ENCODE results near the gene RBPJL. TPM values are rescaled to one million over a fixed set of nuclear protein-coding genes. Genes with fewer than 3 reads are reported as not detected.

RBPJL gene
- total and polyA plus RNA-seq, 2 of the 13 experiments (the other 11 are each of a cell fraction or from before 2014, with no cell fraction given) = not detected

DNA sequence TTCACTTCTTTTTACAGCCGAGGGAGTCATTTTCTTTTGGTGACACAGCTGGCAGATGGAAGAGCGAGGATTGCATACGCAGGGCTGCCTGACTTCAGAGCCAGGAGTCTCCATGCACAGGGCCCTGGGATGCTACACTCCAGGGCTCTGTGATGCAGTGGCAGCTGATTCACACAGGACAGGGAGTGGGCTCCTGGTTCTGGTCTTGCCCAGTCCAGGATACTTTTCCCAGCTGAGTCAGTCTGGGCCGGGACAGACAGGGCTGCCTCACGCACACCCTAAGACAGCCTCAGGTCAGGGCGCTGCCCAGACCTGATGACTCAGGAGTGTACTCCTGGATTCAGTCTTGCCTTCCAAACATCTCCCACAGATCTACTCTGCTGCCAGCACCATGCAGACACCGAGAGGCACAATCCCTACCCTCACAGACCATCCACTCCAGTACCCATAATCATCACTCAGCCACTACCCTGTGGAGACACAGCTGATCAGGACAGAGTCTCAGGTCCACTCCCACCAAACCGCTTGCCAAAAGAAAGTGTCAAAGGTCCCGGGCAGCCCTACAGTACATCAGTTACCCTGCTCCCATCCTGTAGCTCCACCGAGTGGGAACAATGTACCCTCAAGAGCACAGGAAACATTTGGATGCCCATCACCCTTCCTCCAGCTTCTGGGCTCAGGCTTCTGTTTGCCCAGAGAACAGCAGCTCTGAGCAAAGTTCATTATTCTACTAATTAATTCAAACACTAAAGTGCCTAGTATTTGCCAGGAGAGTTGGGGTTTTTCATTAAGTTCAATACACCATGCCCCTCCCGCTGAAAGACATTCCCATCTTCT, 30.1 kb downstream of the RBPJL start (continued):
- TF ChIP-seq MBNL3 (CRISPR knock-in tag; conservative IDR thresholded peaks at IDR 0.05) = no peak
- TF ChIP-seq, protein P1, sequence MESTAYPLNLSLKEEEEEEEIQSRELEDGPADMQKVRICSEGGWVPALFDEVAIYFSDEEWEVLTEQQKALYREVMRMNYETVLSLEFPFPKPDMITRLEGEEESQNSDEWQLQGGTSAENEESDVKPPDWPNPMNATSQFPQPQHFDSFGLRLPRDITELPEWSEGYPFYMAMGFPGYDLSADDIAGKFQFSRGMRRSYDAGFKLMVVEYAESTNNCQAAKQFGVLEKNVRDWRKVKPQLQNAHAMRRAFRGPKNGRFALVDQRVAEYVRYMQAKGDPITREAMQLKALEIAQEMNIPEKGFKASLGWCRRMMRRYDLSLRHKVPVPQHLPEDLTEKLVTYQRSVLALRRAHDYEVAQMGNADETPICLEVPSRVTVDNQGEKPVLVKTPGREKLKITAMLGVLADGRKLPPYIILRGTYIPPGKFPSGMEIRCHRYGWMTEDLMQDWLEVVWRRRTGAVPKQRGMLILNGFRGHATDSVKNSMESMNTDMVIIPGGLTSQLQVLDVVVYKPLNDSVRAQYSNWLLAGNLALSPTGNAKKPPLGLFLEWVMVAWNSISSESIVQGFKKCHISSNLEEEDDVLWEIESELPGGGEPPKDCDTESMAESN (CRISPR knock-in tag; conservative IDR thresholded peaks at IDR 0.05) = 0 out of 2 replicates have a peak, but pooled peaks have one; percentile 47
- peak; percentile 40; the same call in 1 of the 2 replicates for TF ChIP-seq RAD21 (CRISPR knock-in tag; IDR thresholded peaks at IDR 0.05)
- TF ChIP-seq DNMT3B (CRISPR knock-in tag; conservative IDR thresholded peaks at IDR 0.05) = 0 out of 2 replicates have a peak, but pooled peaks have one; percentile 10
- peak; percentile 14 for TF ChIP-seq XRCC5 (optimal IDR thresholded peaks at IDR 0.05; ENCODE audit: low read length)
- TF ChIP-seq TRIM24 (CRISPR knock-in tag; IDR thresholded peaks at IDR 0.05) = no peak
- TF ChIP-seq KIAA2018 (CRISPR knock-in tag; IDR thresholded peaks at IDR 0.05; ENCODE audit: borderline replicate concordance) = no peak
- no peak for TF ChIP-seq NFKBIZ (CRISPR knock-in tag; IDR thresholded peaks at IDR 0.05)
- TF ChIP-seq IRF1 (CRISPR knock-in tag; IDR thresholded peaks at IDR 0.05; ENCODE audit: low read depth) = no peak
- no peak for TF ChIP-seq ZBTB10 (CRISPR knock-in tag; IDR thresholded peaks at IDR 0.05; ENCODE audit: borderline replicate concordance)
- no peak for TF ChIP-seq MAFK (conservative IDR thresholded peaks at IDR 0.05 in 1 of 2, IDR thresholded peaks at IDR 0.05 in 1 of 2; ENCODE audit: low read length in 2 of 2)
- TF ChIP-seq ZSCAN25 (CRISPR knock-in tag; IDR thresholded peaks at IDR 0.05) = no peak
- TF ChIP-seq KDM5A (IDR thresholded peaks at IDR 0.05; ENCODE audit: borderline replicate concordance, low read length) = no peak
- no peak for TF ChIP-seq SIN3A (IDR thresholded peaks at IDR 0.05; ENCODE audit: borderline replicate concordance, low read depth, low read length)

Data from HepG2 (cell line).